PC-3 (cell line): Measurements from ENCODE around the gene SPTLC2.

Experiments used
- CTCF ChIP-seq: fragments of 300-600 bp; sonication (generic); conservative IDR thresholded peaks from 2 replicates; pipeline ENCODE4 v1.5.1; 2017; ENCODE audit warnings: antibody characterized with exemption, low read depth, mild to moderate bottlenecking, low read length
- EZH2 ChIP-seq: fragments of 300-600 bp; sonication (generic); IDR thresholded peaks from one replicate; pipeline ENCODE4 v1.6.1; 2017; ENCODE audit warnings: antibody characterized with exemption, mild to moderate bottlenecking, low read length; ENCODE audit not compliant: unreplicated experiment

- TF ChIP-seq CTCF (no peak), EZH2 (no peak)
These were observed 71.9 kb downstream of the SPTLC2 start for GRCh38 chr14:77544571-77544970.
